SK-N-SH treated with all-trans-retinoic acid at 6 μM for 48 hours (cell line): Measurements from ENCODE around the gene EPHA4.

ENCODE experiments used
- ATAC-seq: fragments of 200-7000 bp; cut with Tn5 transposase; 3 replicates; pipeline ENCODE4 v1.9.1; 2020; ENCODE audit warnings: mild to moderate bottlenecking, moderate library complexity
- ARNTL ChIP-seq: fragments of 450-650 bp; formaldehyde crosslinking; IDR thresholded peaks from 2 replicates; pipeline ENCODE4 v1.5.0; 2020; ENCODE audit warnings: low read depth, mild to moderate bottlenecking, moderate library complexity, borderline replicate concordance
- BACH2 ChIP-seq: fragments of 250-450 bp; sonication (Bioruptor Pico); IDR thresholded peaks from 2 replicates; pipeline ENCODE4 v1.9.0; 2021; ENCODE audit warnings: mild to moderate bottlenecking, borderline replicate concordance
- CREB5 ChIP-seq: fragments of 250-450 bp; sonication (Bioruptor Pico); IDR thresholded peaks from 2 replicates; pipeline ENCODE4 v1.5.1; 2020; ENCODE audit warnings: low read depth, mild to moderate bottlenecking, moderate library complexity
- CSDC2 ChIP-seq: fragments of 250-450 bp; sonication (Bioruptor Pico); IDR thresholded peaks from 2 replicates; pipeline ENCODE4 v1.5.0; 2020; ENCODE audit warnings: mild to moderate bottlenecking, moderate library complexity
- CSRNP3 ChIP-seq: fragments of 250-450 bp; sonication (Bioruptor Pico); IDR thresholded peaks from 2 replicates; pipeline ENCODE4 v1.5.1; 2021; ENCODE audit warnings: mild to moderate bottlenecking, moderate library complexity
- ESRRG ChIP-seq: fragments of 250-450 bp; sonication (Bioruptor Pico); IDR thresholded peaks from 2 replicates; pipeline ENCODE4 v1.6.1; 2021; ENCODE audit warnings: mild to moderate bottlenecking
- GLIS3 ChIP-seq: fragments of 250-450 bp; sonication (Bioruptor Pico); IDR thresholded peaks from 2 replicates; pipeline ENCODE4 v1.5.0; 2020; ENCODE audit warnings: mild to moderate bottlenecking, moderate library complexity
- ISL1 ChIP-seq: fragments of 250-450 bp; sonication (Bioruptor Pico); IDR thresholded peaks from 2 replicates; pipeline ENCODE4 v2.1.2; 2022; ENCODE audit warnings: mild to moderate bottlenecking, moderate library complexity
- OSR1 ChIP-seq: fragments of 250-450 bp; sonication (Bioruptor Pico); IDR thresholded peaks from 2 replicates; pipeline ENCODE4 v1.8.0; 2022; ENCODE audit warnings: moderate library complexity, mild to moderate bottlenecking, inconsistent platforms
- POU6F1 ChIP-seq: fragments of 250-450 bp; sonication (Bioruptor Pico); IDR thresholded peaks from 2 replicates; pipeline ENCODE4 v1.8.0; 2021; ENCODE audit warnings: low read depth, mild to moderate bottlenecking, moderate library complexity, borderline replicate concordance
- PPARA ChIP-seq: fragments of 250-450 bp; sonication (Bioruptor Pico); IDR thresholded peaks from 2 replicates; pipeline ENCODE4 v1.5.0; 2020; ENCODE audit warnings: mild to moderate bottlenecking, borderline replicate concordance
- RARB ChIP-seq: fragments of 250-450 bp; sonication (Bioruptor Pico); IDR thresholded peaks from 2 replicates; pipeline ENCODE4 v1.8.0; 2021; ENCODE audit warnings: mild to moderate bottlenecking, moderate library complexity
- TCF4 ChIP-seq: fragments of 250-450 bp; sonication (Bioruptor Pico); IDR thresholded peaks from 2 replicates; pipeline ENCODE4 v1.8.0; 2021; ENCODE audit warnings: mild to moderate bottlenecking, moderate library complexity, borderline replicate concordance
- TOX ChIP-seq: fragments of 250-450 bp; sonication (Bioruptor Pico); IDR thresholded peaks from 2 replicates; pipeline ENCODE4 v1.8.0; 2021; ENCODE audit warnings: mild to moderate bottlenecking, moderate library complexity, borderline replicate concordance
- TSHZ2 ChIP-seq: fragments of 250-450 bp; sonication (Bioruptor Pico); IDR thresholded peaks from 2 replicates; pipeline ENCODE4 v1.5.0; 2020; ENCODE audit warnings: mild to moderate bottlenecking, moderate library complexity
- ZC3H10 ChIP-seq: fragments of 250-450 bp; sonication (Bioruptor Pico); IDR thresholded peaks from 2 replicates; pipeline ENCODE4 v1.5.1; 2021; ENCODE audit warnings: mild to moderate bottlenecking, moderate library complexity
- ZFP3 ChIP-seq: fragments of 250-450 bp; sonication (Bioruptor Pico); IDR thresholded peaks from 2 replicates; pipeline ENCODE4 v1.5.0; 2020; ENCODE audit warnings: mild to moderate bottlenecking, moderate library complexity
- ZFP30 ChIP-seq: fragments of 450-650 bp; formaldehyde crosslinking; IDR thresholded peaks from 2 replicates; pipeline ENCODE4 v1.5.0; 2022; ENCODE audit warnings: mild to moderate bottlenecking, moderate library complexity
- ZNF565 ChIP-seq: fragments of 450-650 bp; formaldehyde crosslinking; conservative IDR thresholded peaks from 2 replicates; pipeline ENCODE4 v1.5.0; 2020; ENCODE audit warnings: low read depth, mild to moderate bottlenecking, moderate library complexity
- ZNF70 ChIP-seq: fragments of 450-650 bp; formaldehyde crosslinking; IDR thresholded peaks from 2 replicates; pipeline ENCODE4 v1.5.0; 2020; ENCODE audit warnings: mild to moderate bottlenecking, moderate library complexity

The EPHA4 gene

GRCh38 chr2:221518935-221519625 lies 53.0 kb downstream of the EPHA4 start:
- no peak for ATAC-seq
- TF ChIP-seq ZFP30 (CRISPR knock-in tag): no peak
- TF ChIP-seq ZNF70 (CRISPR knock-in tag): no peak
- no peak for TF ChIP-seq BACH2
- TF ChIP-seq POU6F1: no peak
- no peak for TF ChIP-seq PPARA (CRISPR knock-in tag)
- TF ChIP-seq CREB5: no peak
- no peak for TF ChIP-seq RARB (CRISPR knock-in tag)
- no peak for TF ChIP-seq TCF4 (CRISPR knock-in tag)
- no peak for TF ChIP-seq GLIS3 (CRISPR knock-in tag)
- no peak for TF ChIP-seq ZC3H10 (CRISPR knock-in tag)
- no peak for TF ChIP-seq TSHZ2 (CRISPR knock-in tag)
- no peak for TF ChIP-seq OSR1 (CRISPR knock-in tag)
- no peak for TF ChIP-seq ZNF565 (CRISPR knock-in tag)
- TF ChIP-seq, all 23 proteins: peak for 0

GRCh38 chr2:221518201-221518934 lies 53.7 kb downstream of the EPHA4 start:
- TF ChIP-seq ESRRG: no peak
- no peak for TF ChIP-seq RARB (CRISPR knock-in tag)
- no peak for TF ChIP-seq ARNTL (CRISPR knock-in tag)
- no peak for TF ChIP-seq CSDC2
- no peak for TF ChIP-seq ZFP3 (CRISPR knock-in tag)
- no peak for TF ChIP-seq PPARA (CRISPR knock-in tag)
- TF ChIP-seq OSR1 (CRISPR knock-in tag): no peak
- no peak for TF ChIP-seq GLIS3 (CRISPR knock-in tag)
- TF ChIP-seq CREB5: no peak
- TF ChIP-seq POU6F1: no peak
- TF ChIP-seq TOX (CRISPR knock-in tag): no peak
- TF ChIP-seq CSRNP3 (CRISPR knock-in tag): no peak
- TF ChIP-seq TSHZ2 (CRISPR knock-in tag): no peak
- TF ChIP-seq ISL1 (CRISPR knock-in tag): no peak
- TF ChIP-seq, all 23 proteins: peak for 0
- no peak for ATAC-seq
